MM.1S (cell line): ENCODE data around the gene MGME1.

Experiments
- EZH2phosphoT487 ChIP-seq: fragments of 300-600 bp; sonication (generic); IDR thresholded peaks from 2 replicates; pipeline ENCODE4 v1.6.1; 2018; ENCODE audit warnings: antibody characterized with exemption, low read length
- TF ChIP-seq, protein P1 (sequence below): fragments of 300-600 bp; sonication (generic); IDR thresholded peaks from 2 replicates; pipeline ENCODE4 v1.5.1; 2016; ENCODE audit warnings: antibody characterized with exemption, low read length, mixed read lengths

DNA sequence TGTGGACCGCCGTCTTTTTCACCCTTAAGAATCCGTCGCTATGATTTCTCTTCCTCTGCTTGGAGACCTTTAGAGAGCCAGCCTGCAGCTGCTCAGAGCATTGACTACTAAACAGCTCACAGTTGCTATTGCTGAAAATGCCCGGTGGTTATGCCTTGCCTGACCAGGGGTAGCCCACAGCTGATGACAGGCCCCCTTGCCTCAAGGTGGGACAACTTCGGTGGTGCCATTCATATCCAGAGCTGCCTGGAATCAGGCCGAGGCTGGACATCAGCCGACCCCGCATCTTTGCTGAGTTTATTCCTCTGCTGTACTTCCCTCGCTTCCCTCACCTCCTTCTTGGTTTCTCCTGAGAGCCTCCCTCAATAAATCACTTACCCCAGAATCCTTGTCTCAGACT, 49.3 kb downstream of the MGME1 start:
- TF ChIP-seq, protein P1, sequence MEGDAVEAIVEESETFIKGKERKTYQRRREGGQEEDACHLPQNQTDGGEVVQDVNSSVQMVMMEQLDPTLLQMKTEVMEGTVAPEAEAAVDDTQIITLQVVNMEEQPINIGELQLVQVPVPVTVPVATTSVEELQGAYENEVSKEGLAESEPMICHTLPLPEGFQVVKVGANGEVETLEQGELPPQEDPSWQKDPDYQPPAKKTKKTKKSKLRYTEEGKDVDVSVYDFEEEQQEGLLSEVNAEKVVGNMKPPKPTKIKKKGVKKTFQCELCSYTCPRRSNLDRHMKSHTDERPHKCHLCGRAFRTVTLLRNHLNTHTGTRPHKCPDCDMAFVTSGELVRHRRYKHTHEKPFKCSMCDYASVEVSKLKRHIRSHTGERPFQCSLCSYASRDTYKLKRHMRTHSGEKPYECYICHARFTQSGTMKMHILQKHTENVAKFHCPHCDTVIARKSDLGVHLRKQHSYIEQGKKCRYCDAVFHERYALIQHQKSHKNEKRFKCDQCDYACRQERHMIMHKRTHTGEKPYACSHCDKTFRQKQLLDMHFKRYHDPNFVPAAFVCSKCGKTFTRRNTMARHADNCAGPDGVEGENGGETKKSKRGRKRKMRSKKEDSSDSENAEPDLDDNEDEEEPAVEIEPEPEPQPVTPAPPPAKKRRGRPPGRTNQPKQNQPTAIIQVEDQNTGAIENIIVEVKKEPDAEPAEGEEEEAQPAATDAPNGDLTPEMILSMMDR = no peak
- no peak for TF ChIP-seq EZH2phosphoT487
